Fibroblast of the aortic adventitia (primary cell): ENCODE results near the gene KDM4F. TPM values are rescaled to one million over a fixed set of nuclear protein-coding genes. Genes with fewer than 3 reads are reported as not detected.
"Not testable (repeated sequence)": the region's sequence is repeated elsewhere in the genome, so short reads cannot be mapped to it uniquely, and the experiment has no call there.

Experiments
- DNase-seq: peaks from one replicate; pipeline ENCODE4 v3.0.0-alpha.2; 2010; ENCODE audit warnings: low read depth
- H3K4me3 ChIP-seq: 2 replicates; pipeline ENCODE4 v1.5.1; 2011; ENCODE audit warnings: low read depth, mild to moderate bottlenecking, control low read depth, low read length, moderate library complexity
- CTCF ChIP-seq: IDR thresholded peaks from 2 replicates; pipeline ENCODE4 v1.5.1; 2011; ENCODE audit warnings: mild to moderate bottlenecking, low read length, control low read depth, inconsistent platforms; ENCODE audit not compliant: insufficient read depth
- total RNA-seq: library from RNA; depleted of rRNA; stranded (reverse); fragments of >200 nt; gene quantifications from 2 replicates; pipeline ENCODE4 v1.2.3, GENCODE V29; 2012; ENCODE audit warnings: low replicate concordance

The KDM4F gene
- not detected in 2 replicates for total RNA-seq

GRCh38 chr11:95049122-95049521 is at the start of gene KDM4F:
Gene KDM4F (plus strand): TSS chr11:95049422.
- H3K4me3 ChIP-seq, DNase-seq: not testable (repeated sequence)

DNA sequence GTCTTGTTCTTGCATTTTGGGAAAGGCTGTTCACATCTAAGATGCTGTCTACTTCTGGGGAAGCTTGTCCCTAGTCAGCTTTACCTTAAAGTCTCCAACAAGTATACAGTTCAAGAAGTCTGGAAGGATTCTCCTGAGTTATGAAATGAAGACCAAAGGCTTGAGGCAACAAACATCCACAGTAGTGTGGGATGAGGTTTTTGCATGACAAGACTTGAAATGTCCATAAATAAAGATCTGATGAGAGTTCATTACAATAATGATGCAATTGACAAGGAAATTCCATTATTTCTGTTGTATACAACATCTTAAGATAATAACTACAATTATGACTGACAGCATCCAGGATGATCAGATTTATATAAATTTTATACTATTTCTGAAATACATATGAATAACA is 45.5 kb upstream of the KDM4F start:
- DNase-seq: no peak
- no peak overlapping the region for H3K4me3 ChIP-seq
- no peak for TF ChIP-seq CTCF

DNA sequence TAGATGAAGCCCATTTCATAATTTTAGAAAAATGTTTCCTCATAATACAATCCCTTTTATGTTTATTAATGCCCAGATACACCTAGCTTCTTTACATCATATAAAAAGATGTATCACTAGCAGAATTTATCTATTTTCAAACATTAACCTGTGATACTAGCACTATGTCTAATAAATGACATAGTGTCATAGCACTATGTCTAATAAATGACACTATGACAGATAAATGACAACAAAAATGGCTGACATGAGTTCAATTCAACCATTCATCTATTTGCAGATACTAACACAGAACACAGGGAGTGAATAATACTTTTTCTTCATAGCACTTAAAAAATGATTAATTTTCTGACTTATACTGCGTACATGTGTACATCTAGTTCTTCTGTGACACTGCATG is 43.6 kb upstream of the KDM4F start:
- TF ChIP-seq CTCF: no peak
- H3K4me3 ChIP-seq: no peak overlapping the region
- DNase-seq: no peak

DNA sequence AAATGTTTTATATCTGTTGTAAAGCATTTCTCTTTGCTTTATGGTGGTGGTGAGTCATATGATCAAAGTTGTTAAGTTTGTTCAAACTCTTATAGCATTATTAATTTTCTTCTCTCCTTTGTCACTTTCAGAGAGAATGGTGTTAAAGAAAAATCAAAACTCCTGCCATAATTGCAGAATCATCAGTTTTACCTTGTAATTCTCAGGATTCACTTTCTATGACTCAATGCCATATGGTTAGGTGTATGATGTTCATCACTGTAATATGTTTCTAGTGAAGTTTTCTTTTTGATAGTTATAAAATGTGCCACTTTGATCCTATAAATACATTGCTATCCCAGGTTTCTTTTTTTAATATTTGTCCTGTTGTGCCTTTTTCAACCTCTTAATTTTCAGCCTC is 37.8 kb upstream of the KDM4F start:
- no peak overlapping the region for H3K4me3 ChIP-seq
- DNase-seq: no peak
- no peak for TF ChIP-seq CTCF

DNA sequence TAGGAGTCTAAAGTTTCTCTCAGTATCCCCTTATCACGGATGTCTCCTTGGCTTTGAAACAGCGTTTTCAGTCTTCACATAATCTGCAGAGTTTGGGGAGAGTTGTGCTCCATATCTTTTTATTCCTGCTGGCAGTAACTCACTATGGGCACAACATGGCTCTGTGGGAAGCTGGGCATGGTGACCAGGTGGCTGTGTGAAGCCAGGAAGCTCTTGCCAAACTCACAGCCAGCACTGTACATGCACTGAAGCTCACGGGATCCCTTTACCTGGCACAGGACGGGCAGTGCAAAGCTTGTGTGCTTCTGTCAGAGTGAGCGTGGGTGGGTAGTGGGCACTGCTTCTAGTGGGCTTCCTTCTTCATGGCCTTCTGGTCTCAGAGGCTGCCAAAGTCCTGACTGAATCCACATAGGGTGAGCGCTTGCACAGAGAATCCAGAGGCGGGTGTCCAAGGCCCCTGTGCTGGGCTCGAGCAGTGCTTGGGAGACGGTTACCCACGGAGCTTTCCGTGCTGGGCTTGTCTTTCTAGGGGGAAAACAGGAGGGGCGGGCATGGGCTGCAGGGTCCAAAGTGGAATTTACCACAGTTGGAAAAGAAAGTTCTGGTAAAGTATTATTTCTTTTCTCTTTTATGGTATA is 34.9 kb upstream of the KDM4F start:
- no peak for TF ChIP-seq CTCF
- DNase-seq: no peak
- H3K4me3 ChIP-seq: no peak overlapping the region

DNA sequence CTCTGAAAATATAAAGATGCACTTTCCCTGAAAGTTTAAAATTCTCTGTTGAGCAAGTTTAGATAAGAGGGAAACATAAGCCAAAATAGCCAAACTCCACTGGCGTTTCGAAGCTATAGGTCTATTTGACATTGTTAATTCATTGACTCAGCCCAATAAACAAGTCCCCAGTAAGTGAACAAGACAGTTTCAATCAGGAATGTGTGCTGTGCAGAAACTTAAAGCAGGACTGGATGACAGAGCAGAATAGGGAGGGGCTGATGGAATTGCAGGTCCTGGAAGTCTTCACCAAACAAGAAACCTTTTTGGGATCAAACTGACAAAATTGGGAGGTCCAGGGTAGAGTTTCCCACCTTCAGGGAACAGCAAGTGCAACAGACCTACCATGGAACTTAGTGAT is 33.1 kb upstream of the KDM4F start:
- no peak for TF ChIP-seq CTCF
- H3K4me3 ChIP-seq: no peak overlapping the region
- no peak for DNase-seq

DNA sequence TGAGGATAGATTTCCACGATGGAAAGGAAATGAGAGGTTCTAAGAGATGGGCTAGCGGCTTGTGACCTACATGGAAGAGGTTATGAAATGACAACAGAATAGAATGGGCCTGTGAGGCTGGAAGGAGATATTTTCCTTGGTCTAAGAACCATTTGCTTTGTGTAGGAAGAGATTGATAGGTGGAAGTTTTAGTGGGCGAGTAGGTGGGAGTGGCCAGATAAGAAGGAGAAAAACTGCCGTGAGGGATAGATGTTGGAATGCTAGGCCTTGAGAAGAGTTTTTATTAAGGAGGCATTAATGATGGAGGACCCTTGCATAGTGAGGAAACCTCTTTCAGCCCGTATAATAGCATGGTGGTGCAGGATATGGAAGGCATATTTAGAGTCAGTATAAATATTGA is 27.8 kb upstream of the KDM4F start:
- H3K4me3 ChIP-seq, DNase-seq: not testable (repeated sequence)

- no peak for DNase-seq
- H3K4me3 ChIP-seq: no peak within 1 kb of the TSS
- TF ChIP-seq CTCF: no peak
Observed at GRCh38 chr11:95024958-95025357, 24.3 kb upstream of the KDM4F start, which contains the start of gene KDM4E. Gene KDM4E (plus strand): TSS chr11:95025258. CDS start chr11:95025558, 300 bp downstream.

DNA sequence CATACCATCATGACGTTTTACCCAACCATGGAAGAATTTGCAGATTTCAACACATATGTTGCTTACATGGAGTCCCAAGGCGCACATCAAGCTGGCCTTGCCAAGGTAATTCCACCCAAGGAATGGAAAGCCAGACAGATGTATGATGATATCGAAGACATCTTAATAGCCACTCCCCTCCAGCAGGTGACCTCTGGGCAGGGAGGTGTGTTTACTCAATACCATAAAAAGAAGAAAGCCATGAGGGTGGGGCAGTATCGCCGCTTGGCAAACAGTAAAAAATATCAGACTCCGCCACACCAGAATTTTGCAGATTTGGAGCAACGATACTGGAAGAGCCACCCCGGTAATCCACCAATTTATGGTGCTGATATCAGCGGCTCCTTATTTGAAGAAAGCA is 23.6 kb upstream of the KDM4F start:
- not testable (repeated sequence) for H3K4me3 ChIP-seq, DNase-seq
